Forelimb muscle (tissue), 1 donor: ENCODE measurements around the gene STPG2. TPM values are rescaled to one million over a fixed set of nuclear protein-coding genes. Genes with fewer than 3 reads are reported as not detected.
"Not testable (repeated sequence)": the region's sequence is repeated elsewhere in the genome, so short reads cannot be mapped to it uniquely, and the experiment has no call there.

Experiments
- DNase-seq: peaks from one replicate; pipeline ENCODE4 v3.0.0-alpha.2; 2013; ENCODE audit warnings: low read depth
- polyA plus RNA-seq: library from polyadenylated mRNA; unstranded; fragments of 120-200 nt; gene quantifications from one replicate; pipeline ENCODE4 v1.2.1, GENCODE V29; 2013; ENCODE audit not compliant: insufficient read length

The STPG2 gene
- polyA plus RNA-seq, 1 donor: not detected

GRCh38 chr4:97942951-97943350, 200.3 kb downstream of the STPG2 start:
- DNase-seq: no peak

- no peak for DNase-seq
Measured at GRCh38 chr4:97942137-97942536, 201.1 kb downstream of the STPG2 start.

- no peak for DNase-seq
Measured at GRCh38 chr4:97938141-97938540, 205.1 kb downstream of the STPG2 start.

- DNase-seq: no peak
Measured at GRCh38 chr4:97924341-97924958, 218.8 kb downstream of the STPG2 start.

GRCh38 chr4:97923096-97923495, 220.2 kb downstream of the STPG2 start:
- DNase-seq: no peak

- no peak for DNase-seq
Measured at GRCh38 chr4:97917115-97917514, 226.2 kb downstream of the STPG2 start.

GRCh38 chr4:97912156-97912555, 231.1 kb downstream of the STPG2 start:
- no peak for DNase-seq

GRCh38 chr4:97911236-97911906, 231.9 kb downstream of the STPG2 start:
- no peak for DNase-seq

- no peak for DNase-seq
Measured at GRCh38 chr4:97910005-97910404, 233.3 kb downstream of the STPG2 start.

GRCh38 chr4:97903436-97904189, 239.7 kb downstream of the STPG2 start:
- DNase-seq: not testable (repeated sequence)

- DNase-seq: no peak
Measured at GRCh38 chr4:97900229-97900628, 243.0 kb downstream of the STPG2 start.

- DNase-seq: no peak
Measured at GRCh38 chr4:97892592-97893266, 250.5 kb downstream of the STPG2 start.

GRCh38 chr4:97879942-97880341, 263.3 kb downstream of the STPG2 start:
- no peak for DNase-seq

- DNase-seq: no peak
Measured at GRCh38 chr4:97868097-97868496, 275.2 kb downstream of the STPG2 start.

GRCh38 chr4:97867557-97868091, 275.7 kb downstream of the STPG2 start:
- DNase-seq: no peak

GRCh38 chr4:97866821-97867556, 276.3 kb downstream of the STPG2 start:
- no peak for DNase-seq

- DNase-seq: no peak
Measured at GRCh38 chr4:97851115-97851514, 292.2 kb downstream of the STPG2 start.

GRCh38 chr4:97845758-97846157, 297.5 kb downstream of the STPG2 start:
- no peak for DNase-seq

GRCh38 chr4:97841512-97841911, 301.8 kb downstream of the STPG2 start:
- no peak for DNase-seq

GRCh38 chr4:97836662-97837061, 306.6 kb downstream of the STPG2 start:
- no peak for DNase-seq

- DNase-seq: no peak
Measured at GRCh38 chr4:97828646-97829045, 314.6 kb downstream of the STPG2 start.
